Measurements from ENCODE around the gene RNF220. TPM values are rescaled to one million over a fixed set of nuclear protein-coding genes. Genes with fewer than 3 reads are reported as not detected.

Gene RNF220
- total and polyA plus RNA-seq, 2 of the 4 experiments (the other 2 are of a cell fraction), result 71.8 to 77.1 TPM

- no peak overlapping the region for H3K4me3 ChIP-seq (ENCODE audit: insufficient read depth, low read depth, low read length)
- no peaks in the 10 kb centered on the region for H3K79me1 ChIP-seq (ENCODE audit: low read depth in 1 of 2, low read length in 2 of 2)
- H3K4ac ChIP-seq (ENCODE audit: low read depth, low read length), result no peak overlapping the region
- 80% methylated on average over 1 of the region's 3 CpGs; no CpG with 5 or more reads in 1 of the 2 experiments for WGBS, 2 experiments (ENCODE audit: extremely low coverage in 2 of 2, insufficient read length in 1 of 2)
- dilution Hi-C loops (cut with HindIII; ENCODE audit: low sequenced_read_pairs, unreplicated experiment), result no loop called here
- ChIA-PET CTCF (no interaction called here), POLR2A (ENCODE audit: unreplicated experiment) (no interaction called here)
- H3K36me3 ChIP-seq (ENCODE audit: control insufficient read depth, insufficient read depth, low read length), result no peaks in the 10 kb centered on the region
- H3K56ac ChIP-seq (ENCODE audit: extremely low read depth, insufficient read depth, low read length), result no peak overlapping the region
- H3K14ac ChIP-seq (replicated peaks; ENCODE audit: low read depth, low read length), result no peak overlapping the region
- no peak for DNase-seq
- ATAC-seq (ENCODE audit: low read depth), result no peak
- no peak for TF ChIP-seq RCOR1 (IDR thresholded peaks at IDR 0.05; ENCODE audit: insufficient replicate concordance, low read length)
- no peak for TF ChIP-seq MAZ (IDR thresholded peaks at IDR 0.05; ENCODE audit: borderline replicate concordance, low read depth, low read length)
- no peak for TF ChIP-seq RAD21 (IDR thresholded peaks at IDR 0.05; ENCODE audit: low read length)
- TF ChIP-seq CHD1 (IDR thresholded peaks at IDR 0.05; ENCODE audit: low read depth, low read length), result no peak
- TF ChIP-seq POLR2A (IDR thresholded peaks at IDR 0.05; ENCODE audit: low read depth, low read length), result no peak
- TF ChIP-seq MAFK (IDR thresholded peaks at IDR 0.05; ENCODE audit: low read depth, low read length), result no peak
- no peak for TF ChIP-seq NFE2L2 (IDR thresholded peaks at IDR 0.05; ENCODE audit: low read depth, low read length)
- no peak for TF ChIP-seq FOS (IDR thresholded peaks at IDR 0.05; ENCODE audit: low read depth, low read length)
- TF ChIP-seq MXI1 (IDR thresholded peaks at IDR 0.05; ENCODE audit: borderline replicate concordance, low read depth, low read length), result no peak
- no peak for TF ChIP-seq CTCF (conservative IDR thresholded peaks at IDR 0.05; ENCODE audit: low read depth, low read length)
- H3K9me3 ChIP-seq (ENCODE audit: control insufficient read depth, insufficient read depth, low read length), result no peaks in the 10 kb centered on the region
- no peak overlapping the region for H2BK20ac ChIP-seq (ENCODE audit: low read depth, low read length)
- no peak overlapping the region for H3K27ac ChIP-seq (ENCODE audit: insufficient read depth, low read length)
- H2BK5ac ChIP-seq (ENCODE audit: low read depth, low read length, poor library complexity, severe bottlenecking), result no peak overlapping the region
- H2AK9ac ChIP-seq (replicated peaks; ENCODE audit: low read depth, low read length, poor library complexity), result no peak overlapping the region
- no peak overlapping the region for H4K91ac ChIP-seq (ENCODE audit: insufficient read depth, low read depth, low read length)
- H2BK15ac ChIP-seq (ENCODE audit: low read depth, low read length), result no peak overlapping the region
- H2AFZ ChIP-seq (replicated peaks; ENCODE audit: low read length, poor library complexity), result no peak overlapping the region
- H3K4me2 ChIP-seq (ENCODE audit: low read depth, low read length), result no peak overlapping the region
- no peak overlapping the region for H3K9ac ChIP-seq (ENCODE audit: low read depth, low read length)
- BruUV-seq (replicated peaks), result no TSS peak
- no peak overlapping the region for H2AK5ac ChIP-seq (ENCODE audit: low read depth, low read length)
- H3K18ac ChIP-seq (ENCODE audit: low read depth, low read length), result no peak overlapping the region
- no peaks in the 10 kb centered on the region for H3K9me1 ChIP-seq (ENCODE audit: insufficient read depth, low read length)
- no peaks in the 10 kb centered on the region for H3K4me1 ChIP-seq (ENCODE audit: control insufficient read depth, insufficient read depth, low read length)
- H3K27me3 ChIP-seq (ENCODE audit: control insufficient read depth, insufficient read depth, low read length), result peaks cover 19% of the 10 kb centered on the region
- H2BK120ac ChIP-seq (ENCODE audit: low read depth, low read length), result no peak overlapping the region
- H4K5ac ChIP-seq (ENCODE audit: low read depth, low read length), result no peak overlapping the region
- intact Hi-C loops (cut with micrococcal nuclease), result no loop called here
- no peaks in the 10 kb centered on the region for H4K20me1 ChIP-seq (ENCODE audit: insufficient read depth, low read length)
- no peak overlapping the region for H4K8ac ChIP-seq (ENCODE audit: low read depth in 2 of 2, low read length in 2 of 2)
- in situ Hi-C loops (cut with MboI; ENCODE audit: low sequenced_read_pairs), result no loop called here
- no peak overlapping the region for H3K23ac ChIP-seq (ENCODE audit: low read depth, low read length)
Observed at GRCh38 chr1:44693900-44694299, 288.8 kb downstream of the RNF220 start.
